Stimulated activated effector memory CD8-positive, alpha-beta T cell treated with anti-CD3 and anti-CD28 coated beads, Interleukin-12 subunit alpha, Interleukin-12 subunit beta, amount 100 ng/mL, for 72 hours (primary cell): ENCODE results near the gene SLC9A9.
A peak's percentile ranks its signal among the peaks of the same experiment; 100 is the strongest.

Experiments
- ATAC-seq: fragments of 150-1000 bp; cut with Tn5 transposase; 2 replicates; pipeline ENCODE4 v1.10.0; 2021
- DNase-seq, 2 donors: peaks; one replicate each; pipeline ENCODE4 v3.0.0; 2021 to 2022; ENCODE audit warnings: low spot score in 2 of 2
- H3K27ac Mint-ChIP-seq: one replicate; pipeline ENCODE4 v1.8.0; 2022; ENCODE audit warnings: mild to moderate bottlenecking, mixed read lengths
- H3K36me3 Mint-ChIP-seq: one replicate; pipeline ENCODE4 v1.8.0; 2022; ENCODE audit warnings: mild to moderate bottlenecking, mixed read lengths
- H3K4me1 Mint-ChIP-seq: one replicate; pipeline ENCODE4 v1.8.0; 2022; ENCODE audit warnings: mixed read lengths
- H3K4me3 Mint-ChIP-seq: one replicate; pipeline ENCODE4 v1.8.0; 2022; ENCODE audit warnings: mild to moderate bottlenecking, mixed read lengths
- H3K9me3 Mint-ChIP-seq: one replicate; pipeline ENCODE4 v1.8.0; 2022; ENCODE audit warnings: mixed read lengths

SLC9A9 gene

GRCh38 chr3:143764840-143765239 is 83.4 kb downstream of the SLC9A9 start:
- ATAC-seq (no peak), DNase-seq (no peak)
- Mint-ChIP-seq H3K9me3 (no peaks in the 10 kb centered on the region), H3K4me1 (peaks cover 8% of the 10 kb centered on the region), H3K36me3 (no peaks in the 10 kb centered on the region), H3K27ac (no peak overlapping the region), H3K4me3 (no peak overlapping the region)

GRCh38 chr3:143763564-143764162 is 84.6 kb downstream of the SLC9A9 start:
- Mint-ChIP-seq H3K27ac (no peak overlapping the region), H3K9me3 (no peaks in the 10 kb centered on the region), H3K4me1 (peaks cover 8% of the 10 kb centered on the region), H3K36me3 (no peaks in the 10 kb centered on the region), H3K4me3 (no peak overlapping the region)
- DNase-seq (no peak), ATAC-seq (no peak)

- no peak overlapping the region for H3K4me3 Mint-ChIP-seq
- H3K27ac Mint-ChIP-seq, result no peak overlapping the region
- no peaks in the 10 kb centered on the region for H3K4me1 Mint-ChIP-seq
- no peak for ATAC-seq
- DNase-seq, result no peak
- no peaks in the 10 kb centered on the region for H3K9me3 Mint-ChIP-seq
- H3K36me3 Mint-ChIP-seq, result no peaks in the 10 kb centered on the region
Observed at GRCh38 chr3:143757691-143758090, 90.6 kb downstream of the SLC9A9 start.

GRCh38 chr3:143755978-143756377 is 92.3 kb downstream of the SLC9A9 start:
- Mint-ChIP-seq H3K4me1 (peaks cover 7% of the 10 kb centered on the region), H3K36me3 (no peaks in the 10 kb centered on the region), H3K4me3 (no peak overlapping the region), H3K9me3 (no peaks in the 10 kb centered on the region), H3K27ac (no peak overlapping the region)
- ATAC-seq, result peak; percentile 26
- no peak for DNase-seq

- no peak overlapping the region for H3K27ac Mint-ChIP-seq
- no peaks in the 10 kb centered on the region for H3K9me3 Mint-ChIP-seq
- H3K4me1 Mint-ChIP-seq, result peaks cover 7% of the 10 kb centered on the region
- no peak overlapping the region for H3K4me3 Mint-ChIP-seq
- DNase-seq, result no peak
- H3K36me3 Mint-ChIP-seq, result no peaks in the 10 kb centered on the region
- ATAC-seq, result no peak
Observed at GRCh38 chr3:143754090-143754489, 94.2 kb downstream of the SLC9A9 start.

GRCh38 chr3:143753456-143753855 is 94.8 kb downstream of the SLC9A9 start:
- Mint-ChIP-seq H3K27ac (no peak overlapping the region), H3K4me3 (no peak overlapping the region), H3K9me3 (no peaks in the 10 kb centered on the region), H3K4me1 (peaks cover 7% of the 10 kb centered on the region), H3K36me3 (no peaks in the 10 kb centered on the region)
- no peak for ATAC-seq
- DNase-seq, result no peak

GRCh38 chr3:143753006-143753405 is 95.3 kb downstream of the SLC9A9 start:
- H3K36me3 Mint-ChIP-seq, result no peaks in the 10 kb centered on the region
- no peak overlapping the region for H3K27ac Mint-ChIP-seq
- DNase-seq (no peak), ATAC-seq (no peak)
- H3K4me1 Mint-ChIP-seq, result peaks cover 7% of the 10 kb centered on the region
- H3K4me3 Mint-ChIP-seq, result no peak overlapping the region
- no peaks in the 10 kb centered on the region for H3K9me3 Mint-ChIP-seq

GRCh38 chr3:143751643-143752178 is 96.6 kb downstream of the SLC9A9 start:
- H3K4me3 Mint-ChIP-seq, result no peak overlapping the region
- H3K4me1 Mint-ChIP-seq, result peaks cover 7% of the 10 kb centered on the region
- no peaks in the 10 kb centered on the region for H3K36me3 Mint-ChIP-seq
- DNase-seq (no peak), ATAC-seq (peak; percentile 48)
- no peaks in the 10 kb centered on the region for H3K9me3 Mint-ChIP-seq
- H3K27ac Mint-ChIP-seq, result peak overlapping the region; percentile 33

GRCh38 chr3:143750841-143751240 is 97.4 kb downstream of the SLC9A9 start:
- Mint-ChIP-seq H3K36me3 (no peaks in the 10 kb centered on the region), H3K4me3 (no peak overlapping the region), H3K4me1 (peaks cover 7% of the 10 kb centered on the region), H3K27ac (no peak overlapping the region), H3K9me3 (no peaks in the 10 kb centered on the region)
- no peak for DNase-seq
- ATAC-seq, result no peak

- no peak overlapping the region for H3K4me3 Mint-ChIP-seq
- H3K9me3 Mint-ChIP-seq, result no peaks in the 10 kb centered on the region
- no peak for DNase-seq
- no peak for ATAC-seq
- no peak overlapping the region for H3K27ac Mint-ChIP-seq
- peaks cover 7% of the 10 kb centered on the region for H3K4me1 Mint-ChIP-seq
- H3K36me3 Mint-ChIP-seq, result no peaks in the 10 kb centered on the region
Observed at GRCh38 chr3:143749926-143750325, 98.3 kb downstream of the SLC9A9 start.

- Mint-ChIP-seq H3K4me1 (no peaks in the 10 kb centered on the region), H3K36me3 (no peaks in the 10 kb centered on the region), H3K27ac (no peak overlapping the region), H3K4me3 (no peak overlapping the region), H3K9me3 (peaks cover 5% of the 10 kb centered on the region)
- DNase-seq (no peak), ATAC-seq (no peak)
Observed at GRCh38 chr3:143737065-143737464, 111.2 kb downstream of the SLC9A9 start.

- no peaks in the 10 kb centered on the region for H3K36me3 Mint-ChIP-seq
- no peak for DNase-seq
- H3K4me1 Mint-ChIP-seq, result no peaks in the 10 kb centered on the region
- peaks cover 5% of the 10 kb centered on the region for H3K9me3 Mint-ChIP-seq
- no peak overlapping the region for H3K27ac Mint-ChIP-seq
- ATAC-seq, result no peak
- no peak overlapping the region for H3K4me3 Mint-ChIP-seq
Observed at GRCh38 chr3:143736205-143736997, 111.9 kb downstream of the SLC9A9 start.

GRCh38 chr3:143731776-143732175 is 116.5 kb downstream of the SLC9A9 start:
- Mint-ChIP-seq H3K36me3 (no peaks in the 10 kb centered on the region), H3K4me3 (no peak overlapping the region), H3K9me3 (no peaks in the 10 kb centered on the region), H3K4me1 (peaks cover 14% of the 10 kb centered on the region), H3K27ac (no peak overlapping the region)
- no peak for ATAC-seq
- DNase-seq, result no peak

- peaks cover 14% of the 10 kb centered on the region for H3K4me1 Mint-ChIP-seq
- H3K4me3 Mint-ChIP-seq, result no peak overlapping the region
- no peaks in the 10 kb centered on the region for H3K9me3 Mint-ChIP-seq
- H3K36me3 Mint-ChIP-seq, result no peaks in the 10 kb centered on the region
- ATAC-seq (no peak), DNase-seq (no peak)
- peak overlapping the region; percentile 12 for H3K27ac Mint-ChIP-seq
Observed at GRCh38 chr3:143731320-143731719, 116.9 kb downstream of the SLC9A9 start.

- H3K4me3 Mint-ChIP-seq, result no peak overlapping the region
- no peak for ATAC-seq
- H3K36me3 Mint-ChIP-seq, result no peaks in the 10 kb centered on the region
- no peak for DNase-seq
- H3K27ac Mint-ChIP-seq, result no peak overlapping the region
- H3K9me3 Mint-ChIP-seq, result no peaks in the 10 kb centered on the region
- peaks cover 14% of the 10 kb centered on the region for H3K4me1 Mint-ChIP-seq
Observed at GRCh38 chr3:143727391-143727790, 120.9 kb downstream of the SLC9A9 start.

- H3K4me1 Mint-ChIP-seq, result peaks cover 14% of the 10 kb centered on the region
- DNase-seq, result no peak
- no peaks in the 10 kb centered on the region for H3K36me3 Mint-ChIP-seq
- no peak for ATAC-seq
- no peak overlapping the region for H3K27ac Mint-ChIP-seq
- H3K4me3 Mint-ChIP-seq, result no peak overlapping the region
- H3K9me3 Mint-ChIP-seq, result no peaks in the 10 kb centered on the region
Observed at GRCh38 chr3:143726727-143727126, 121.5 kb downstream of the SLC9A9 start.
